Astrocyte (in vitro differentiated cells and primary cell): ENCODE measurements around the gene FANK1. TPM values are rescaled to one million over a fixed set of nuclear protein-coding genes. Genes with fewer than 3 reads are reported as not detected.

Experiments used
- DNase-seq: peaks from one replicate; pipeline ENCODE4 v3.0.0-alpha.2; 2010; ENCODE audit warnings: low read depth
- FAIRE-seq: peaks from 2 replicates; lab custom pipeline; 2011; peaks lifted over from hg19 to GRCh38; lab: Jason Lieb, UNC
- H2AFZ ChIP-seq: 2 replicates; pipeline ENCODE4 v1.6.0; 2012; ENCODE audit warnings: low read depth, low read length, inconsistent platforms
- H3K27ac ChIP-seq: 2 replicates; pipeline ENCODE4 v1.5.1; 2011; ENCODE audit warnings: low read depth, low read length, inconsistent platforms
- H3K27me3 ChIP-seq: 2 replicates; pipeline ENCODE4 v1.6.0; 2011; ENCODE audit warnings: low read length, inconsistent platforms; ENCODE audit not compliant: insufficient read depth
- H3K36me3 ChIP-seq: 2 replicates; pipeline ENCODE4 v1.5.1; 2011; ENCODE audit warnings: low read length, inconsistent platforms; ENCODE audit not compliant: insufficient read depth
- H3K4me1 ChIP-seq: 2 replicates; pipeline ENCODE4 v1.5.1; 2011; ENCODE audit warnings: low read length, inconsistent platforms; ENCODE audit not compliant: insufficient read depth
- H3K4me2 ChIP-seq: 2 replicates; pipeline ENCODE4 v1.6.0; 2012; ENCODE audit warnings: low read length, inconsistent platforms
- H3K4me3 ChIP-seq: 2 replicates; pipeline ENCODE4 v1.5.1; 2011; ENCODE audit warnings: low read depth, mild to moderate bottlenecking, low read length, inconsistent platforms; ENCODE audit not compliant: insufficient read depth
- H3K79me2 ChIP-seq: 2 replicates; pipeline ENCODE4 v1.6.0; 2012; ENCODE audit warnings: mild to moderate bottlenecking, low read length, inconsistent platforms; ENCODE audit not compliant: insufficient read depth
- H3K9ac ChIP-seq: 2 replicates; pipeline ENCODE4 v1.6.0; 2012; ENCODE audit warnings: mild to moderate bottlenecking, low read length, inconsistent platforms
- H3K9me3 ChIP-seq: 2 replicates; pipeline ENCODE4 v1.5.1; 2012; ENCODE audit warnings: low read depth, mild to moderate bottlenecking, low read length, inconsistent platforms; ENCODE audit not compliant: insufficient read depth
- H4K20me1 ChIP-seq: 2 replicates; pipeline ENCODE4 v1.6.0; 2012; ENCODE audit warnings: low read length, inconsistent platforms; ENCODE audit not compliant: insufficient read depth
- H3K27ac Mint-ChIP-seq: one replicate; pipeline ENCODE4 v1.8.0; 2021; ENCODE audit warnings: mild to moderate bottlenecking, mixed read lengths; ENCODE audit not compliant: unreplicated experiment
- H3K27me3 Mint-ChIP-seq: one replicate; pipeline ENCODE4 v1.8.0; 2021; ENCODE audit warnings: low read depth, mixed read lengths; ENCODE audit not compliant: unreplicated experiment
- H3K36me3 Mint-ChIP-seq: one replicate; pipeline ENCODE4 v1.8.0; 2021; ENCODE audit warnings: low read depth, mixed read lengths; ENCODE audit not compliant: unreplicated experiment
- H3K4me1 Mint-ChIP-seq: one replicate; pipeline ENCODE4 v1.8.0; 2021; ENCODE audit warnings: low read depth, mixed read lengths; ENCODE audit not compliant: unreplicated experiment
- H3K4me3 Mint-ChIP-seq: one replicate; pipeline ENCODE4 v1.8.0; 2021; ENCODE audit warnings: mild to moderate bottlenecking, moderate library complexity, mixed read lengths; ENCODE audit not compliant: unreplicated experiment
- H3K9me3 Mint-ChIP-seq: one replicate; pipeline ENCODE4 v1.8.0; 2021; ENCODE audit warnings: mild to moderate bottlenecking, mixed read lengths; ENCODE audit not compliant: unreplicated experiment
- CTCF ChIP-seq: IDR thresholded peaks from 2 replicates; pipeline ENCODE4 v1.5.1; 2011; ENCODE audit warnings: low read depth, mild to moderate bottlenecking, inconsistent platforms, low read length, moderate library complexity; ENCODE audit not compliant: insufficient read depth
- EZH2 ChIP-seq: IDR thresholded peaks from 2 replicates; pipeline ENCODE4 v1.6.1; 2012; ENCODE audit warnings: mild to moderate bottlenecking, low read length, inconsistent platforms; ENCODE audit not compliant: insufficient read depth
- total RNA-seq: library from RNA; stranded (reverse); gene quantifications from 2 replicates; pipeline ENCODE4 v1.2.1, GENCODE V29; 2021

Gene FANK1
- total RNA-seq, 1 donor from 2014 or later: 9.7 TPM

GRCh38 chr10:126041804-126042231 is 145.5 kb downstream of the FANK1 start:
- Histone ChIP-seq H3K9me3 (no peaks in the 10 kb centered on the region), H3K36me3 (peaks cover 50% of the 10 kb centered on the region), H3K4me3 (no peak overlapping the region), H4K20me1 (no peaks in the 10 kb centered on the region), H3K27me3 (no peaks in the 10 kb centered on the region), H3K4me1 (peaks cover 4% of the 10 kb centered on the region), H3K4me2 (no peak overlapping the region), H3K79me2 (no peaks in the 10 kb centered on the region), H3K27ac (peak overlapping the region; percentile 9), H3K9ac (peak overlapping the region; percentile 3), H2AFZ (peak overlapping the region; percentile 19)
- H3K27ac Mint-ChIP-seq: peak overlapping the region; percentile 88
- no peak overlapping the region for H3K4me3 Mint-ChIP-seq
- H3K4me1 Mint-ChIP-seq: peaks cover 13% of the 10 kb centered on the region
- DNase-seq (peak; percentile 54), FAIRE-seq (no peak)
- H3K27me3 Mint-ChIP-seq: no peaks in the 10 kb centered on the region
- TF ChIP-seq EZH2 (no peak), CTCF (no peak)
- peaks cover 21% of the 10 kb centered on the region for H3K36me3 Mint-ChIP-seq
- H3K9me3 Mint-ChIP-seq: no peaks in the 10 kb centered on the region

GRCh38 chr10:126042354-126042753 is 146.0 kb downstream of the FANK1 start:
- H3K27ac ChIP-seq: peak overlapping the region; percentile 9
- no peak overlapping the region for H3K4me3 ChIP-seq

More at GRCh38 chr10:126042354-126042753, 146.0 kb downstream of the FANK1 start:
- Histone ChIP-seq H3K9ac (peak overlapping the region; percentile 3), H3K9me3 (no peaks in the 10 kb centered on the region), H4K20me1 (no peaks in the 10 kb centered on the region), H3K4me1 (peaks cover 4% of the 10 kb centered on the region), H3K27me3 (no peaks in the 10 kb centered on the region), H2AFZ (no peak overlapping the region), H3K4me2 (no peak overlapping the region), H3K79me2 (no peaks in the 10 kb centered on the region), H3K36me3 (peaks cover 50% of the 10 kb centered on the region)
- DNase-seq (no peak), FAIRE-seq (no peak)
- TF ChIP-seq EZH2: no peak
- no peak for TF ChIP-seq CTCF
- H3K27me3 Mint-ChIP-seq: no peaks in the 10 kb centered on the region
- peak overlapping the region; percentile 88 for H3K27ac Mint-ChIP-seq
- H3K9me3 Mint-ChIP-seq: no peaks in the 10 kb centered on the region
- peaks cover 13% of the 10 kb centered on the region for H3K4me1 Mint-ChIP-seq
- H3K4me3 Mint-ChIP-seq: no peak overlapping the region
- peaks cover 25% of the 10 kb centered on the region for H3K36me3 Mint-ChIP-seq
